Measurements from ENCODE around the gene EXOC4. TPM values are rescaled to one million over a fixed set of nuclear protein-coding genes. Genes with fewer than 3 reads are reported as not detected.

Gene EXOC4
- total and polyA plus RNA-seq, 2 of the 8 experiments (the other 6 are each of a cell fraction or from before 2014, with no cell fraction given): 27.0 to 67.3 TPM

- TF ChIP-seq EZH2 (IDR thresholded peaks at IDR 0.05; ENCODE audit: low read depth, low read length, severe bottlenecking) (no peak), E2F6 (IDR thresholded peaks at IDR 0.05) (no peak)
Observed at GRCh38 chr7:133815611-133816210, 562.8 kb downstream of the EXOC4 start (continued).
